ENCODE results near the gene MAPK14.

Gene MAPK14

DNA sequence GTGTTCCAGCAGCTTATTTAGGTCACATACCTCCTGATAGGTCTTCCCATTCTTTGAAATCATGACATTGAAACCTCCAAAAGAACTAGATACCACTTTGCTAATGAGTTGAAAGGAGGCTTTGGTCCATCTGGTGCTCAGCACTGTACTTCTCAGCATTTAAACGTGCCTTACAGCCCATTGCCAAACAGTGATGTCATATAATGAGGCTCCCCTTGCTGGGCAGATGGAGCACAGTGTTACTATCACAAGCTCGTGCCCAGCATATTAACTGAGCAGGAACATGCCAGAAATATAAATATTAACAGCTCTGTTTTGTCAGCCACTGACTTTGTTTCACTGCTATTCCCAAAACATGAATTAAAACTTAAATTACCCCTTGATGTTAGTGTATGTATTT lies 77.2 kb downstream of the MAPK14 start:
- DNase-seq: no peak

DNA sequence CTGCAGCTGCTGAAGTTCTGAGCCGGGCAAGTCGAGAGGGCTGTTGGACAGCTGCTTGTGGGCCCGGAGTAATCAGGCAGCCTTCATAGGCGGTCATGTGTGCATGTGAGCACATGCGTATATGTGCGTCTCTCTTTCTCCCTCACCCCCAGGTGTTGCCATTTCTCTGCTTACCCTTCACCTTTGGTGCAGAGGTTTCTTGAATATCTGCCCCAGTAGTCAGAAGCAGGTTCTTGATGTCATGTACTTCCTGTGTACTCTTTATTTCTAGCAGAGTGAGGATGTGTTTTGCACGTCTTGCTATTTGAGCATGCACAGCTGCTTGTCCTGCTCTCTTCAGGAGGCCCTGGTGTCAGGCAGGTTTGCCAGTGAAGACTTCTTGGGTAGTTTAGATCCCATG lies 81.5 kb downstream of the MAPK14 start:
- DNase-seq: no peak

DNA sequence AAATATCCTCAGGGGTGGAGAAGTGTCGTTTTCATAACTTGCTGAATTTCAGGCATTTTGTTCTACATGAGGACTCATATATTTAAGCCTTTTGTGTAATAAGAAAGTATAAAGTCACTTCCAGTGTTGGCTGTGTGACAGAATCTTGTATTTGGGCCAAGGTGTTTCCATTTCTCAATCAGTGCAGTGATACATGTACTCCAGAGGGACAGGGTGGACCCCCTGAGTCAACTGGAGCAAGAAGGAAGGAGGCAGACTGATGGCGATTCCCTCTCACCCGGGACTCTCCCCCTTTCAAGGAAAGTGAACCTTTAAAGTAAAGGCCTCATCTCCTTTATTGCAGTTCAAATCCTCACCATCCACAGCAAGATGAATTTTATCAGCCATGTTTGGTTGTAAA lies 82.4 kb downstream of the MAPK14 start:
- no peak for DNase-seq

DNA sequence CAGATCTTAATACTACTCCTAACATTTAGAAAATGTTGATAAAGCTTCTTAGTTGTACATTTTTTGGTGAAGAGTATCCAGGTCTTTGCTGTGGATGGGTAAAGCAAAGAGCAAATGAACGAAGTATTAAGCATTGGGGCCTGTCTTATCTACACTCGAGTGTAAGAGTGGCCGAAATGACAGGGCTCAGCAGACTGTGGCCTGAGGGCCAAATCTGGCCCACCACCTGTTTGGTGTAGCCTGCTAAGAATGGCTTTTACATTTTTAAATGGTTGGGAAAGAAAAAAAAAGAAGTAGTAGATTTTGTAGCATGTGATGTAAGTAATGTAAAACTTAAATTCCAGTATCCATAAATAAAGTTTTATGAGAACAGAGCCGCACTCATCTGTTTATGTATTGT lies 83.3 kb downstream of the MAPK14 start:
- DNase-seq: no peak

DNA sequence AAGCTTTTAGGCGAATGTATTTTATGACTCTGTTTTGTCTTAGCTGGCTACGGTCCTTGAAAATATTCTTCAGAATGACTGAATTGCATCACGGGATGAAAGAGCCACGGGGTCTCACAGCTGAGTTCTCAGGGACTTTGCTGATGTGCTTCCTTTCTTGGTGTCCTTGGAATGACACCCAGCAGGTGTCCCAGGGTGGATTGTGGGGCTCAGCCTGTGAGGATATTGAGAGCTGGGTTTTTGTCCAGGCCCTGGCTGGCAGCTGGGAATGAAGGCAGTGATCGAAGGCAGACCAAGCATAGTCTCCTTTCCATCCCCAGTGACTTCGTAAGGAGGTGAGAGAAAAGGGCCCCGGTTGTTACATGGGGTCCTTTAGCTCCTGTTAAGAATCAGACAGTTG lies 83.9 kb downstream of the MAPK14 start:
- no peak for DNase-seq

DNA sequence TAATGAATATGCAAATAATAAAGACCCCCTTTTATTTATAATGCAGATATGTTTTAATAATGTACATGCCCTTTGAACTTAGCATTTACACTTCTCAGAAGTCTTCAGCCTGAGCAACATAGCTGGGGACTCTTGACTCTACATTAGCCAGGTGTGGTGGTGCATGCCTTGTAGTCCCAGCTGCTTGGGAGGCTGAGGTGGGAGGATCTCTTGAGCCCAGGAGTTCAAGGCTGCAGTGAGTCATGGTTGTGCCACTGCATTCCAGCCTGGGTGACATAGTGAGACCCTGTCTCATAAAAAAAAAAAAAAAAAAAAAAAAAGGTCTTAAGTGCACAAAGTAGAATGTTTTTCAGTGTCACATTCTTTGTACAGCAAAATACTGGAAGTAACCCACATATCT lies 85.4 kb downstream of the MAPK14 start:
- DNase-seq: no peak

DNA sequence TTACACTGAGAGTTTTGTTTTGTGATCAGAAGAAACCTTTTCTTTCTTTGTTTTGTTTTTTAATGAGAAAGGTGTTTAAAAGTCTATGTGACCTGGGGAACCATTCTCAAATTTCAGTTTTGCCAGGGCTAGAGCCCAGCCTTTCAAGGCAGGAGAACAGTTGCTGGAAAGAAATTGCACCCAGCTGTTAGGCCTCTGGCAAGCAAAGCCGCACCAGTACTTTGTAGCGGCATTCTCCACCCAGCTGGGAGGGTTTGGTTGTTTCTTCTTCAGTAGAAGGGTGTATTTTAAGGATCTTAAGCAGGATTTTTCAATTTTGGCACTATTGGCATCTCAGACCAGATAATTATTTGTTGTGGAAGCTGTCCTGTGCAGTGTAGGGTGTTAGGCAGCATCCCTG lies 86.1 kb downstream of the MAPK14 start:
- no peak for DNase-seq

DNA sequence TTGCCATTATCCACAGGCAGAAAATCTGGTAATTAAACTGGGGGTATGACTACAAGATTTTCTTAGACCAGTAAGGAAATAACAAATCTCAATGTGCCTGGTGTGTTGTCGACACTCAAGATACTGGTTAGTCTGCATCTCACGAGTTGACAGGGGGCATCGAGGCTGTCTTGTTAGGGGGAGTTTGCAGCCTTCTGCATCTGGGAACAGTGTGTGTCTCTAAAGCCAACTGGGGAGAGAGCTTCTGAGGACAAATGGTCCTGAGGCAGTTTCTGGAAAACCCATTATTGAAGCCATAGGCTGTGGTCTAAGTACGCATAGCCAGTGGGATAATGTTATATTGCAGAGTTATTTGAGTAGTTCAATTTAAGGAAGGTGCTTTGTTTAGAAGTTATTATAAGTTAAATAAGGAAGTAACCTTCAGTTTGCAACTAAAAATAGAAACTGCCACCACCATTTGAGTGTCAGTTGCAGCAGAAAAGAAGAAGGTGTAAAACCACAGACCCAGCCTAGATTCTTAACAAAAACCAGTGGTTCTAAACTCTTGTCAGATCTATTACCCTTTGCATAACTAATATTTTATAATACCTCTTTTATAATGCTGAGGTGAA lies 87.3 kb downstream of the MAPK14 start:
- DNase-seq: no peak

DNA sequence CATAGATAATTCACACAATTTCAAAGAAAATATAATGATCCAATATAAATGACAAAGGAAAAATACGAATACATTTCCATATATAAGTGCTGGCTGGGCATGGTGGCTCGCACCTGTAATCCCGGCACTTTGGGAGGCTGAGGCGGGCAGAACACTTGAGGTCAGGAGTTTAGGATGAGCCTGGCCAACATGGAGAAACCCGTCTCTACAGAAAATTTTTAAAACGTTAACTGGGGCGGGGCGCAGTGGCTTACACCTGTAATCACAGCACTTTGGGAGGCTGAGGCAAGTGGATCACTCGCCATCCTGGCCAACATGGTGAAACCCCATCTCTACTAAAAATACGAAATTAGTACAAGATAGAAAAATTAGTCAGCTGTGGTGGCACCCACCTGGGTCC lies 87.8 kb downstream of the MAPK14 start:
- DNase-seq: no peak

DNA sequence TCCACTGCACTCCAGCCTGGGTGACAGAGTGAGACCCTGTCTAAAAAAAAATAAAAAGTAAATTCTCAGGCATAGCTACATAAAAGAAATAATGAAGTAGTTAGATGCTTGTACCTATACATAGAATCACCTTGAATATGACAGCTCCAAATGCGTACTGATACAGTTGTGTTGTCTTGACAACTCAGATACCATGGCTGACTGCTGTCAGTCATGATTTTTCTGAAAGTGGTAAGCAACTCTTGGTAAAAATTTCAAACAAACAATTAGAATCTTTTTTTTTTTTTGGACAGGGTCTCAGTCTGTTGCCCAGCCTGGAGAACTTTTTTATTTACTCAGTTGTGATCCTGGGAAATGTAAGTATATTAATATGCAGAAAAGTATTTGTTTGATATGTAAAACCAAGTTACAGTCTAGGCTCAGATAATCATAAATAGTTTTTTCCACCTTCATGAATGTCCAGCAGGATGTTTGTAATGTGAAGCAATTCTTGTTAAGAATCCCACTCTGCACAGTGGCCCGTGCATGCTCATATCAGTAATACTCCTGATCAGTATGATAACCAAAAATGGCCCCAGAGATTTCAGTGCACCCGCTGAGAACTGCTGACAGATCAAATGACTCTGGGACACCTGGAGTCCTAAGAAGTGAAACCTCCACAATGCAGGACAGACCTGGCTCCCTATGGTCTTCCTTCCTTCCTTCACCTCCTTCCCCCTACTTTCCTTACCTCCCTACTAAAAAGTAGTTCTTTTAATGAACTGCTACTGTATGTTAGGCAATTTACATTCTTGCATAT lies 88.7 kb downstream of the MAPK14 start:
- no peak for DNase-seq

DNA sequence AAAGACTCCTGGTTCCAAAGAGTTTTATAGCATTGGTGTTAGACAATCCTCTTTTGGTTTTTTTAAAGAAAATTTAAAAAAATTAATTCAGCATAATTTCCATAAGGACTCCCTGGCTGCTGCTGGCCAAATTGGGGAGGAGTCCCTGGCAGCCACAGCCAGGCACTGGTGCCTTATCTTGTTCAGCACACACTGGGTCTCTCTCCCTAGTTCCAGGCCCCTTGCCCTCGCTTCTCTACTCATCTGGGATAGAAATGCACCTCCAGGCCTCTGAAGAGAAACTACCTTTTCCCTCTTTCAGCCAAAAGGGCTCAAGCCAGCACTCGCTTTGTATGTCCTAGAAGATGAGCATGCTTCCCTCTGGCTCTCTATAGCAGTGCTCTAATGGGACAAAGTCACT lies 89.3 kb downstream of the MAPK14 start:
- DNase-seq: no peak

DNA sequence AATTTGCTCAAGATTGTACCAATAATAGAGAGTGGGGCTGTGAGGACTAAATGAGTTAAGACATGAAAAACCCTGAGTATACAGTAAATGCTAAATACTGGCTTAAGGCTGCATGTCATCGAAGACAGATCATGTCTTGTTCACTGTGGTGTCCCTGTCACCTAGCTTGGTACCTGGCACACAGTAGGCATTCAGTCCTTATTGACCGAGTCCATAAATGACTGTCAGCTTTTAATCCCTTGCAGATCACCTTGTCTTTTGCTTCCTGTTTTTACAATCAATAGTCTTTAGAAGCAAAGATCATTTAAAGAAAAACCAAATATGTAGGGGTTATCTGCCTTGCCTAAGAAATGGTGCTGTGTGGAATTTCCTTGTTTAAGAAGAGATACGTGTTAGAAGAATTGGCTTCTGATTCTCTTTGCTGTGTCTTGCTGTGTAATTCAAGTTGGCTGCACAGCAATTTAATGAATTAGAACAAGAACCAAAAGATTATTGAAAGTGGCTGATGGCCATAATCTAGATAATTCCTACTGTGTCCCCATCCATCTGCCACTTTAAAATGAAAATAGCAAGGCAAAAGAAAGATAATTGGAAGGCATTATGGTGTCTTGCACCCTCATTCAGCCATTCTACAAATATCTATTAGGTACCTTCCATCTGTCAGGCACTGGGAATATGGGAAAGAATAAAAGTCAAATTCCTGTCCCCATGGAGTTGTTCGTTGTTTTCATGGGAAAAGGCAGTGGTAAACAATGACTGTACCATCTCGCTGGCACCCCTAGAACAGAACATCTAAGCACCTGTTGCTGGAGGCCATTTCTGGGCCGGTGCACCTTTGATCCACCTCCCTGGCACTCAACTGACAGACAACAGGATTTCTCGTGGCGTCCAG lies 90.3 kb downstream of the MAPK14 start:
- no peak for DNase-seq

DNA sequence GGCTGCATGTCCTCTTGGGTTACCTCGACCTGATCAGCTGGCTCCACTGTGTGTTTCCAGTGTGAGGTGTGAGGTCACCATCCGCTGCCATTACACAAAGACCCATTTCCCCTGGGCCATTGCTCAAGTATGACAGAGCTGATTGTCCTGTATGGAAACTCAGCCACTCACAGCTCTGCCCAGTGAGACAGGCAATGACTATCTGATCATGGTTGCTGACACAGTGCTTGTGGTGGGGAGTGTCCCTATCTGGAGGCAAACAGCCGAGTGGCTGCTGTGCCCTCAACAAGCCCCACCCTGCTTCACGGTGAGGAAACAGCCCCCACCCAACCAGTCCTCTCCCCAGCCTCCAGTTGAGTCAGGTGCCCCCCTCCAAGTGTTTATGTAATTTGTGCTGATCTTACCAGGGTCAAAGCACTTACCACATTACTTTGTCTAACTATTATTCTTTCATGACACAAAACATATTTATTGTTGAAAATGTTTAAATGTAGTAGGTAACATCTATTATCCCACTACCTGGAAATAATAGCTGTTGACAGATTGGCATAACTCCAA lies 91.0 kb downstream of the MAPK14 start:
- no peak for DNase-seq

DNA sequence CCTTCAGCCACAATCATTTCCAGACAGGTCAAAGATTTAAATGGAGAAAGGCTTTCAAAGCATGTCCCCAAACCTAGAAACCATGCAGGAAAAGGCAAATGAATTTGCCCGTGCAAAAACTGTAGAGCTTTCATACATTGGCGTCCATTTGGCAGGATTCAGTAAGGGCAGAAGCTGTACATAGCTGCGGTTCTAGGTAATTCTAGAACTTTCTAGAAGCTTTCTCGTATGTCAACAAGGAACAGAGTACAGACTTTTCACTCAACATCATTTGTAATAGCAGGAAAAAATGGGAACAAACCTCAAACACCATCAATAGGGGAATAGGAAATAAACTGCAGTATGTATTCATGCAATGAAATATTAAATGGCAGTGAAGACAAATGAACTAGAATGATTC lies 91.6 kb downstream of the MAPK14 start:
- DNase-seq: no peak

DNA sequence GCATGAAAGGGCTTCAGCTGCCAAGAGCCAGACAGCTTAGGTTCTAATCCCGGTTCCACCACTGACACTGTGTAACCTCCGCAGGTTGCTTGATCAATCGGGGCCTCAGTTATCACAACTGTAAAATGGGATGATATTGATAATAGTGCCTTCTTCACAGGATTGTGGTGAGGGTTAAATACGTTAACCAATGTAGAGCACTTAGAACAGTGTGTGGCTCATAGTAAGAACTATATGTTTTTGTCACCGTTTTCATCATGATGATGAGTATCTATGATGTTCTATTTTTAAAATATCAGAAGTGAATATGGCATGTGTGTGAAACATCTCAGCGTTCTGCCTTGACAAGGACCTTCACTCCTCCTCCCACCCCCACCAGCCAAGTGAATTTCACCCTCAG lies 92.4 kb downstream of the MAPK14 start:
- DNase-seq: no peak

DNA sequence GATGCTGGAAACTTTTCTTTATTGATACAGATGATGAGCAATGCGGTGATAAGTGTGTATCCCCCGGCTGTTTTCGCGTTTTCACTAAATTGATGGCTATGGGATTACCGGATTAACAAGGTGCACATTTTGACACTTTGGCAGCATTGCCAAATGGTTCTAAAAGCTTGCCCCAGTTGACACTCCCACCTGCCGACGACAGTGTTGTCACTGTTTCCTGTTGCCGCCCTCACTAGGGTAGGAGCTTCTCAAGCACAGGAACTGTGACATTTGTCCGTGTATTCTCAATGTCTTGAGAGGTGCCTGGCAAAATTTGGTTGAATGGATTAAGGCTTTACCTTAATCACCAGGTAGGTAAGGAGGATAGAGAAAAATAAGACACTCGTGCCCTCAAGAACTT lies 92.9 kb downstream of the MAPK14 start:
- DNase-seq: no peak

DNA sequence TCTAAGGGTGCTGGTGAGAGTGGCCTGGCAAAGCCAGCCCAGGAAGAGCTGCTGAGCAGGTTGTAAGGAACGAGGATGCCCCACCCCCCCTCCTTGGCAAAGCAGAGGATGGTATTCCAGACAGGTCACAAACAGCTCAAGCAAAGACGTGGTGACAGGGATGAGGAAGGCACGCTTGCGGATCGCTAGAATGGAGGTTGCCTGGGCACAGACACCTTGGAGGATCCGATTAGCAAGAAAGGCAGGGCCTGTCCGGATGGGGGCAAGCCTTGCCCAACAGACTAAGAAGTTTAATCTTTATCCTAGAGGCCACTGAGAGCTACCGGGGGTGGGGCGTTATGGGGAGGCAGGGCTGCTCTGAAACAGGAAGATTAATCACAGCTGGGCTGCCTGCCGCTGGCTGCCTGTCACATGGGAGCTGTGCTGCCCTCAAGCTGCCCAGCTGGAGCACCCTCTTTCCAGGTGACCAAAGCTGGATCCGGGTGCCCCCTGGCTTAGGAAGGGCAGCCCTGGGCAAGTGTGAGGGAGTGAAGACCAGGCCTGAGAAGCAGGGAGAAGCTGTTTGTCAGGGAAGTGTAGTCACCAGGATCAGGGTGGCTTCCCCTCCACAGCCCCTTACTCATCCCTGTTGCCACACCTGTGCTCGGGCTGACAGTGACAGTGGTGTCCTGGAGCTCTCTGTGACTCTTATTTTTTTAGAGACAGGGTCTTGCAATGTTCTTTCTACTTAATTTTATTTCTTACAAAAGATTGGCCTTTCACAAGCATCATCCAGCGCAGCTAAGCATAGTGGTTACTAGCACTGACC lies 93.6 kb downstream of the MAPK14 start:
- DNase-seq: peak; percentile 24

DNA sequence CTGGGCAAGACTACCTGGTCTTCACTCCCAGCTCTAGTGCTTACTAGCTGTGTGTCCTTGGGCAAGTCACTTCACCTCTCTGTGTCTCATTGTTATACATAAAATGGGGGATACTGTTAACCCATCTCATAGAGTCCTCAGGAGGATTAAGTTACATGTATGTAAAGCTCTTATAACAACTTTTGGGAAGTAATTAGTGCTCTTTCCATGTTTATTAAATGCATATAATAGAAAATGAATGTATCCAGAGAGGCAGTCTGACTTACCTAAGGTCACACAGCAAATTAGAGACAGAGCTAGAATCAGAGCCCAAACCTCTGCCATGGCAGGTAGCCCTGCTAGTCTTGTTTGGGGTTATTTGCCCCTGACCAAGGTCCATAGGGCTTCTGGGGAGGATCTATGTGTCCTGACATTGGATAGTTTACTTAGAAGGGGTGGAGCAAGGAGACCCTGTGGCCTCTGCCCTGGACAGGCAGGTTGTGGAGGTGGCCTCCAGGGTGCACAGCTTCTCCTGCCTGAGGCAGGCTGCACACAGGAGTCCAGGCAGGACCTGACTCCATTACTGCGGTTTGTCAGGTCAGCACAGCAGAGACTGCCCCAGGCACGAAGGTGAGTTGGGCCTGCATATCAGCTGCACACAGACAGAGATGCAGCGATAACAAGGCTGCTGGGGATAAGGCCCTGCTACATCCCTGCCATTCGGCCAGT lies 94.3 kb downstream of the MAPK14 start:
- no peak for DNase-seq

DNA sequence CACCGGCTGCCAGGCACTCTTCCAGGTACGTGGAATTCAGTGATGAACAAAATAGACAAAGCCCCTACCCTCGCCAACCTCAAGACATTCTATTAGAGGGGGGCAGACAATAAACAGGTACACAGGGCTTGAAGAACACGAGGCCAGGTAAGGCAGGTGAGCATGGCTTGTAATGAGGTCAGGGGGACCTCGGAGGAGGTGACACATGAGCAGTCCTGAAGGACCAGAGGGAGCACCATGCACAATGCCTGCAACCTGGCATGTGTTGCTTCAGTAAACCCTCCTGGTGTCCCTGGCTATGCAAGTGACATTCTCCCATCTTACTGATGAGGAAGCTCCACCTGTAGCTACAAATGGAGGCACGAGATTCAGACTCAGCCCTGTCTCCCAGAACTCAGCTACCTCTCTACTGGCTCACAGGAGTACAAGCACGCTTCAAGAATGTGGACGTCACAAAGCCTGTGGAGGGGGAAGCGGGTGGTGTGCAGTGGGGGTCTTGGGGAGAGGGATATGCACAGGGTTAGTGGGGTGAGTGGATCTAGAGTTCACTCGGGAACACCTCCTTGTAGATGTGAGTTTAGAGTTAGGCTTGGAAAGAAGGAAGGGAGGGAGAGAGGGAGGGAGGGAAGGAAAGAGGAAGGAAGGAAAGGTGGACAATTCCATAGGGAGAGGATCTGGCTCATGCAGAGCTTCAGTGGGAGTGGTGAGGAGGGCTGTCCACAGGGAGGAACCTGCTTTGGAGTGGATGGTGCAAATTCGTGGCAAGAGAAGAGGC lies 95.1 kb downstream of the MAPK14 start:
- DNase-seq: no peak

DNA sequence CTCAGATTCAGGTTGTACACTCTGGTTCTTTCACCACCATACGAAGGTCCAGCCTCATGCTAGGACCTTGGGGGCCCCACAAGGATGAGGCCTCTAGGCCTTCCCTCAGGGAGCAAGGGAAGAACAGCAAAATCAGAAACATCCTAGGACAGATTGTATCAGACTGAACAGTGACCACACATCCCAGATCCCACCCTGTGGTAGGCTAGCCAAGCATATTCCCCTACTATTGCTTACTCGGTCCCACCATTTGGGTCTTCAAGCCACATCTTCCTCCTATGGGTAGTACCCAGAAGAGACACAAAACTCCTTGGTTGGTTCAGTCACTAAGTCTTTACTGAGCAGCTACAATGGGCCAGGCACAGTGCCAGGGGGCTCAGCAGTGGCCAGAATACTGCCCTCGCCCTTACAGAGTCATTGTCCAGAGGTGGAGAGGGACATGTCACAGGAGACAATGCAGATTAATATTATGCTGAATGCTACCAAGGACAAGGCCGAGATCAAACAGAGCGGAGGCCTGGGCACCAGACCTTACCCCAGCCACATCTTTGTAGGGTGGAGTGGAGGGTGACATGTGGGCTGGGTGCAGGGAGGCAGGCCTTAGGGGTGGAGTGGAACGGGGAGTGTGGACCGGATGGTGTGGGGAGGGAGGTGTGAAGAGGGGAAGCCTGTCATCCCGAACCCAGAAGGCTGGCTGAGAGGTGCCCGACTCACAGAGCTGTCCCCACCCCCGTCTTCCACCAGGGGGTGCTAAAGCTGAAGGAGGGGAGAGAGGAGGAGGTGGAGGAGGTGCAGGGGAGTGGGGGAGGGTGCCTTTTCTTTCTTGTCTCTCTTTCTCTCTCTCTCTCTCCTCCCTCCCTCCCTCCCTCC lies 95.9 kb downstream of the MAPK14 start:
- peak; percentile 72 for DNase-seq
